Mesothelial cell of epicardium (in vitro differentiated cells): ENCODE results near the gene SULT2A1. TPM values are rescaled to one million over a fixed set of nuclear protein-coding genes. Genes with fewer than 3 reads are reported as not detected.
A peak's percentile ranks its signal among the peaks of the same experiment; 100 is the strongest.

Experiments used
- DNase-seq, 2 experiments: peaks; one replicate each; pipeline ENCODE4 v3.0.0; 2021; ENCODE audit warnings: low spot score in 2 of 2; ENCODE audit not compliant: unreplicated experiment in 2 of 2
- H3K27ac Mint-ChIP-seq: 2 replicates; pipeline ENCODE4 v1.8.0; 2021; ENCODE audit warnings: mixed read lengths
- H3K27me3 Mint-ChIP-seq: 2 replicates; pipeline ENCODE4 v1.8.0; 2021; ENCODE audit warnings: low read depth, mixed read lengths
- H3K36me3 Mint-ChIP-seq: 2 replicates; pipeline ENCODE4 v1.8.0; 2021; ENCODE audit warnings: mixed read lengths
- H3K4me1 Mint-ChIP-seq: 2 replicates; pipeline ENCODE4 v1.8.0; 2021; ENCODE audit warnings: mixed read lengths
- H3K4me3 Mint-ChIP-seq: 2 replicates; pipeline ENCODE4 v1.8.0; 2021; ENCODE audit warnings: mild to moderate bottlenecking, moderate library complexity, mixed read lengths
- H3K9me3 Mint-ChIP-seq: 2 replicates; pipeline ENCODE4 v1.8.0; 2021; ENCODE audit warnings: mixed read lengths
- total RNA-seq: library from RNA; stranded (reverse); gene quantifications from 3 replicates; pipeline ENCODE4 v1.2.1, GENCODE V29; 2021
- TF ChIP-seq, protein P1 (sequence below): fragments of 200-600 bp; sonication (generic); IDR thresholded peaks from one replicate; pipeline ENCODE4 v1.5.0; 2021; ENCODE audit warnings: antibody characterized with exemption; ENCODE audit not compliant: unreplicated experiment

The SULT2A1 gene
- total RNA-seq, 1 donor from 2014 or later = not detected

DNA sequence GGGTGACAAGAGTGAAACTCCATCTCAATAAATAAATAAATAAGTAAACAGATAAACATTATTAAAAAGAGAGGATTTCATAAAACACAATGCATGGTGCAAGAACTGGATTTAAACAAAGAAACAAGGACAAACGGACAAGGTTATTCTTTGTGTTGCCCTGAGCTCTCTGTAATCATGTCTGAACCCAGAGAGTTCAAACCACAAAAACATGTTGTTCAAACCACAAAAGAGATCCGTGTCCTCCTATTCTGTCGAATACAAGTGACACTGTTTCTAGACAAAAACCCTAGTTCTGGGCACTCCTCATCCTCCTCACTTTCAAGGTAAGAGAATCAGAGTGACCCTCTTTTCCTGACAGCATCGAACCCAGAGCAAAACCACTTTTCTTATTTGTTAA is 31.7 kb downstream of the SULT2A1 start:
- H3K4me1 Mint-ChIP-seq = peaks cover 4% of the 10 kb centered on the region
- H3K27me3 Mint-ChIP-seq = peaks cover 19% of the 10 kb centered on the region
- H3K9me3 Mint-ChIP-seq = no peaks in the 10 kb centered on the region
- TF ChIP-seq, protein P1, sequence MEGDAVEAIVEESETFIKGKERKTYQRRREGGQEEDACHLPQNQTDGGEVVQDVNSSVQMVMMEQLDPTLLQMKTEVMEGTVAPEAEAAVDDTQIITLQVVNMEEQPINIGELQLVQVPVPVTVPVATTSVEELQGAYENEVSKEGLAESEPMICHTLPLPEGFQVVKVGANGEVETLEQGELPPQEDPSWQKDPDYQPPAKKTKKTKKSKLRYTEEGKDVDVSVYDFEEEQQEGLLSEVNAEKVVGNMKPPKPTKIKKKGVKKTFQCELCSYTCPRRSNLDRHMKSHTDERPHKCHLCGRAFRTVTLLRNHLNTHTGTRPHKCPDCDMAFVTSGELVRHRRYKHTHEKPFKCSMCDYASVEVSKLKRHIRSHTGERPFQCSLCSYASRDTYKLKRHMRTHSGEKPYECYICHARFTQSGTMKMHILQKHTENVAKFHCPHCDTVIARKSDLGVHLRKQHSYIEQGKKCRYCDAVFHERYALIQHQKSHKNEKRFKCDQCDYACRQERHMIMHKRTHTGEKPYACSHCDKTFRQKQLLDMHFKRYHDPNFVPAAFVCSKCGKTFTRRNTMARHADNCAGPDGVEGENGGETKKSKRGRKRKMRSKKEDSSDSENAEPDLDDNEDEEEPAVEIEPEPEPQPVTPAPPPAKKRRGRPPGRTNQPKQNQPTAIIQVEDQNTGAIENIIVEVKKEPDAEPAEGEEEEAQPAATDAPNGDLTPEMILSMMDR = no peak
- H3K27ac Mint-ChIP-seq = no peak overlapping the region
- DNase-seq = no peak
- H3K36me3 Mint-ChIP-seq = no peaks in the 10 kb centered on the region
- H3K4me3 Mint-ChIP-seq = no peak overlapping the region

DNA sequence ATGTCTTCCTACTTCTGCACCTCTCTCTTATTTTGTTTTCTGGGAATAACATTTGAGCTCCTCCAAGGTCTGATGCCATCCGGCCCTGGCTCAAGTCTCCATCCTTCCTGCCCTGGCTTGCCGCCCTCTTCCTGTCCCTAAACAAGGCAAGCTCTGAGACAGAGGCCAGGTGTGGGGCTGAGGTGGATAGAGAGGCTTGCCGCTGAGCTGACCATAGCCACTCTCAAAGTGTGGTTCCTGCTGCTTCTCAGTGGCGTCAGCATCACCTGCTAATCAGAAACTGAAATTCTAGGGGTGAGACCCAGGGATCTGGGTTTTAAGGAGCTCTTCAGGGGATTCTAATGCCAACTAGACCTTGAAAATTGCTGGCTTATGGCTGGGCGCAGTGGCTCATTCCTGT is 33.1 kb downstream of the SULT2A1 start:
- H3K36me3 Mint-ChIP-seq = no peaks in the 10 kb centered on the region
- DNase-seq = no peak
- TF ChIP-seq, protein P1 = no peak
- no peaks in the 10 kb centered on the region for H3K9me3 Mint-ChIP-seq
- no peak overlapping the region for H3K4me3 Mint-ChIP-seq
- H3K27me3 Mint-ChIP-seq = peaks cover 31% of the 10 kb centered on the region
- no peak overlapping the region for H3K27ac Mint-ChIP-seq
- H3K4me1 Mint-ChIP-seq = peaks cover 11% of the 10 kb centered on the region

DNA sequence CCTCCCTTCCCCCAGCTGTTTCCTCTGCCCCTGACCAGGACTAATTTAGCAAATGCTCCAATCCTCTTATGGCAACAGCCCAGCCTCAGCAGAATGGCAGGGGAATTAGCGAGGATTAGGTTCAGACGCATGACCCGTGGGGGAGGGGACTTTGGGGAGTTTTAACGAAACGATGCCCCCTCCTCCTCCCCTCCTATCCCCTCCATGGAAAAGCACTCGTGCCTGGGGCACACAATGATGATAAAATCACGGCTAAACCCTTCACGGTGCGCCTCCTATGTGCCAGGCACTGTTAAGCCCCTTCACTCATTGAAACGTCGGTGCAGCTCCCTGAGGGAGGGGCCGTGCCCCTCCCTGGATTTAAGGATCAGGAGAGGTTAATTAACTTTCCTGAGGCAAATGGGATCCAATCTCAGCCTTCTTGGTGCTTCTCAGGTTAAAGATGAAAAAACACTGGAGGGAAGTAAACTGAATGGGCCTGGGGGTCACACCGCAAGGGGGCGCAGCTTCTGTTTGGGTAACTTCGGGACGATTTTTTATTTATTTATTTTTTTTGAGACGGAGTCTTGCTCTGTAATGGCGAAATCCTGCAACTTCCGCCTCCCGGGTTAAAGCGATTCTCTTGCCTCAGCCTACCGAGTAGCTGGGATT is 37.2 kb downstream of the SULT2A1 start:
- Mint-ChIP-seq H3K27ac (no peak overlapping the region), H3K36me3 (no peaks in the 10 kb centered on the region), H3K27me3 (peaks cover 33% of the 10 kb centered on the region), H3K9me3 (no peaks in the 10 kb centered on the region), H3K4me1 (peaks cover 11% of the 10 kb centered on the region), H3K4me3 (peak overlapping the region; percentile 43)
- DNase-seq = no peak
- TF ChIP-seq, protein P1 = peak; percentile 51

DNA sequence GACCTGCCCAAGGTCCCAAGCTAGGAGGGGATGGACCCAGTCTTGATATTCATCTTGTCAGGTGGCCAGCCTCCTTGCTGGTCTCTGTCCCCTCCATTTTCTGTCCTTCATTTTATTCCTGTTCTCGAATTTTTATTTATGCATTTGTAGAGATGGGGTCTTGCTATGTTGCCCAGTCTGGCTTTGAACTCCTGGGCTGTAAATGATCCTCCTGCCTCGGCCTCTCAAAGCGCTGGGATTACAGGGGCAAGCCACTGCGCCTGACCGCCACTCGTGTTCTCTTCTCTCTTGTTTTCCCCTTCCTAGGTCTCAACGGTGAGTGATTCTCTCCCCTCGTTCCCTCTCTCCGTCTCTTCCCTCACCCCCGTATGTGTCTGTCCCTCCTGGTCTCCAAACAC is 37.7 kb downstream of the SULT2A1 start:
- Mint-ChIP-seq H3K27me3 (peaks cover 33% of the 10 kb centered on the region), H3K36me3 (no peaks in the 10 kb centered on the region), H3K4me1 (peaks cover 11% of the 10 kb centered on the region), H3K27ac (no peak overlapping the region), H3K9me3 (no peaks in the 10 kb centered on the region), H3K4me3 (peak overlapping the region; percentile 43)
- no peak for DNase-seq
- TF ChIP-seq, protein P1 = no peak

DNA sequence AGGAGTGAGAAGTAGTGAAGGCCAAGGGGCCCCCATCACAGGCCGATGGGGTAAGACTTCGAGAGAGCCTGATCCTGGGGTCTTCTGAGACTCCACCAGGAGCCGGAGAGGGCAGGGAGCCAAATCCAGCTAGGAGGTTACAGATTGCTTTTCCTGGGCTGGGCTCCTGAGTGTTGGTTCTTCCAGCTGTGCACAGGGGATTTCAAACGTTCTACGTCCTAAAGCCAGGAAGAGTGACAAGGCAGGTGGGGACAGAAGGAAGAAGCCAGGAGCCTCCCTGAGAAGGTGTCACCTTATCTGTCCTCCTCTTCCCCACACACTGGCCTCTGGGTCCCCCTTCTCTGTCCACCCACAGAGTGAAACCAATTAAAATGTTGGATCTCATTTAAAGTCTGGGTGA is 43.2 kb downstream of the SULT2A1 start:
- Mint-ChIP-seq H3K27me3 (peaks cover 3% of the 10 kb centered on the region), H3K4me1 (peaks cover 6% of the 10 kb centered on the region), H3K27ac (no peak overlapping the region), H3K4me3 (no peak overlapping the region), H3K9me3 (no peaks in the 10 kb centered on the region), H3K36me3 (no peaks in the 10 kb centered on the region)
- DNase-seq = no peak
- TF ChIP-seq, protein P1 = no peak
